Measurements from ENCODE around the gene TRABD2B. TPM values are rescaled to one million over a fixed set of nuclear protein-coding genes. Genes with fewer than 3 reads are reported as not detected.

TRABD2B gene
- total and polyA plus RNA-seq, 2 of the 13 experiments (the other 11 are each of a cell fraction or from before 2014, with no cell fraction given), result 0.04 TPM; not detected in 1

- TF ChIP-seq MEIS1 (CRISPR knock-in tag; IDR thresholded peaks at IDR 0.05; ENCODE audit: borderline replicate concordance) (peak; percentile 96), GATAD1 (CRISPR knock-in tag; IDR thresholded peaks at IDR 0.05) (peak; percentile 59), ZNF605 (CRISPR knock-in tag; IDR thresholded peaks at IDR 0.05) (peak; percentile 43; the same call in 1 of the 2 replicates), NCOA2 (CRISPR knock-in tag; IDR thresholded peaks at IDR 0.05) (peak; percentile 86), NFYB (CRISPR knock-in tag; IDR thresholded peaks at IDR 0.05) (no peak), ZNF546 (CRISPR knock-in tag; conservative IDR thresholded peaks at IDR 0.05) (peak; percentile 26; the same call in 1 of the 2 replicates), ZNF317 (CRISPR knock-in tag; IDR thresholded peaks at IDR 0.05) (peak; percentile 30; the same call in 1 of the 2 replicates), TBX3 (IDR thresholded peaks at IDR 0.05; ENCODE audit: borderline replicate concordance) (peak; percentile 23; the same call in 1 of the 2 replicates), HHEX (CRISPR knock-in tag; IDR thresholded peaks at IDR 0.05) (0 out of 2 replicates have a peak, but pooled peaks have one; percentile 17), ZNF749 (CRISPR knock-in tag; IDR thresholded peaks at IDR 0.05; ENCODE audit: borderline replicate concordance) (no peak), ZBED4 (CRISPR knock-in tag; IDR thresholded peaks at IDR 0.05; ENCODE audit: borderline replicate concordance) (peak; percentile 76; the same call in 1 of the 2 replicates), ZNF609 (CRISPR knock-in tag; IDR thresholded peaks at IDR 0.05; ENCODE audit: borderline replicate concordance) (peak; percentile 89), KLF6 (CRISPR knock-in tag; IDR thresholded peaks at IDR 0.05) (0 out of 2 replicates have a peak, but pooled peaks have one; percentile 33), ZSCAN22 (CRISPR knock-in tag; IDR thresholded peaks at IDR 0.05) (peak; percentile 56; the same call in 1 of the 2 replicates), CREB1 (IDR thresholded peaks at IDR 0.05) (peak; percentile 29; the same call in 1 of the 2 replicates), CREB1 (CRISPR knock-in tag; IDR thresholded peaks at IDR 0.05) (peak; percentile 74)
- TF ChIP-seq, protein P1, sequence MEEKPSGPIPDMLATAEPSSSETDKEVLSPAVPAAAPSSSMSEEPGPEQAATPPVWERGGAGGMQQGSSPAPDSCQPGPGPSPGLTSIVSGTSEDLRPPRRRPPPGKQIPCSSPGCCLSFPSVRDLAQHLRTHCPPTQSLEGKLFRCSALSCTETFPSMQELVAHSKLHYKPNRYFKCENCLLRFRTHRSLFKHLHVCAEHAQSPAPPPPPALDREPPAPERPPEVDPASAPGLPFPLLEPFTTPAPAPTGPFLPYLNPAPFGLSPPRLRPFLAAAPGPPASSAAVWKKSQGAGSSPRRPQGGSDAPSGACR (CRISPR knock-in tag; IDR thresholded peaks at IDR 0.05), result no peak
- TF ChIP-seq, protein P2, sequence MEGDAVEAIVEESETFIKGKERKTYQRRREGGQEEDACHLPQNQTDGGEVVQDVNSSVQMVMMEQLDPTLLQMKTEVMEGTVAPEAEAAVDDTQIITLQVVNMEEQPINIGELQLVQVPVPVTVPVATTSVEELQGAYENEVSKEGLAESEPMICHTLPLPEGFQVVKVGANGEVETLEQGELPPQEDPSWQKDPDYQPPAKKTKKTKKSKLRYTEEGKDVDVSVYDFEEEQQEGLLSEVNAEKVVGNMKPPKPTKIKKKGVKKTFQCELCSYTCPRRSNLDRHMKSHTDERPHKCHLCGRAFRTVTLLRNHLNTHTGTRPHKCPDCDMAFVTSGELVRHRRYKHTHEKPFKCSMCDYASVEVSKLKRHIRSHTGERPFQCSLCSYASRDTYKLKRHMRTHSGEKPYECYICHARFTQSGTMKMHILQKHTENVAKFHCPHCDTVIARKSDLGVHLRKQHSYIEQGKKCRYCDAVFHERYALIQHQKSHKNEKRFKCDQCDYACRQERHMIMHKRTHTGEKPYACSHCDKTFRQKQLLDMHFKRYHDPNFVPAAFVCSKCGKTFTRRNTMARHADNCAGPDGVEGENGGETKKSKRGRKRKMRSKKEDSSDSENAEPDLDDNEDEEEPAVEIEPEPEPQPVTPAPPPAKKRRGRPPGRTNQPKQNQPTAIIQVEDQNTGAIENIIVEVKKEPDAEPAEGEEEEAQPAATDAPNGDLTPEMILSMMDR (CRISPR knock-in tag; IDR thresholded peaks at IDR 0.05), result peak; percentile 33
Observed at GRCh38 chr1:47866601-47867437, 130.4 kb downstream of the TRABD2B start (continued).
